CD14-positive monocyte (primary cell): ENCODE measurements around the gene HIVEP3. TPM values are rescaled to one million over a fixed set of nuclear protein-coding genes. Genes with fewer than 3 reads are reported as not detected.
A peak's percentile ranks its signal among the peaks of the same experiment; 100 is the strongest.

Experiments used
- DNase-seq, 3 donors: peaks; one replicate each; pipeline ENCODE4 v3.0.0-alpha.2; 2011 to 2022
- H2AFZ ChIP-seq: 2 replicates; pipeline ENCODE4 v1.6.0; 2012; ENCODE audit warnings: mild to moderate bottlenecking, low read depth, low read length, inconsistent platforms; ENCODE audit not compliant: insufficient read depth, poor library complexity, severe bottlenecking
- H3K27ac ChIP-seq, 2 donors: 1 replicate in 1 of 2; 2 replicates in 1 of 2; pipeline ENCODE4 v1.5.1; 2012 to 2013; ENCODE audit warnings: low read length in 2 of 2, control low read depth in 1 of 2, inconsistent platforms in 1 of 2, low read depth in 1 of 2, mild to moderate bottlenecking in 1 of 2
- H3K27me3 ChIP-seq, 2 donors: one replicate each; pipeline versions ENCODE4 v1.6.0 to v1.6.1; 2011 to 2013; ENCODE audit warnings: low read length in 2 of 2; ENCODE audit not compliant: control insufficient read depth in 2 of 2, insufficient read depth in 2 of 2
- H3K36me3 ChIP-seq, 2 donors: replicated peaks in 1 of 2; 1 replicate in 1 of 2; 2 replicates in 1 of 2; pipeline versions ENCODE4 v1.5.1 to v1.6.1; 2012 to 2013; ENCODE audit warnings: low read length in 2 of 2, control low read depth in 1 of 2, inconsistent platforms in 1 of 2, mild to moderate bottlenecking in 1 of 2; ENCODE audit not compliant: insufficient read depth in 2 of 2, control insufficient read depth in 1 of 2
- H3K4me1 ChIP-seq, 2 donors: 1 replicate in 1 of 2; 2 replicates in 1 of 2; pipeline versions ENCODE4 v1.5.1 to v1.6.1; 2012 to 2013; ENCODE audit warnings: low read length in 2 of 2, control low read depth in 1 of 2, inconsistent platforms in 1 of 2, mild to moderate bottlenecking in 1 of 2, moderate library complexity in 1 of 2; ENCODE audit not compliant: insufficient read depth in 2 of 2, control insufficient read depth in 1 of 2
- H3K4me2 ChIP-seq: replicated peaks from 2 replicates; pipeline ENCODE3; 2012; ENCODE audit warnings: low read length, moderate library complexity, mild to moderate bottlenecking; ENCODE audit not compliant: poor library complexity, severe bottlenecking; ENCODE audit errors: extremely low read depth
- H3K4me3 ChIP-seq, 3 experiments: fragments of 200-600 bp in 1 of 3; sonication (generic) in 1 of 3; replicated peaks in 1 of 3; 1 replicate in 2 of 3; 2 replicates in 1 of 3; pipeline ENCODE4 v1.5.1; 2011 to 2013; ENCODE audit warnings: low read length in 3 of 3, mild to moderate bottlenecking in 3 of 3, control low read depth in 2 of 3, low read depth in 2 of 3, inconsistent platforms in 1 of 3, moderate library complexity in 1 of 3
- H3K79me2 ChIP-seq: 2 replicates; pipeline ENCODE4 v1.6.0; 2012; ENCODE audit warnings: mild to moderate bottlenecking, control low read depth, inconsistent platforms, low read length, moderate library complexity; ENCODE audit not compliant: insufficient read depth
- H3K9ac ChIP-seq: 2 replicates; pipeline ENCODE4 v1.6.0; 2017; ENCODE audit warnings: low read length, mild to moderate bottlenecking; ENCODE audit not compliant: insufficient read depth, poor library complexity, severe bottlenecking
- H3K9me3 ChIP-seq, 2 donors: replicated peaks in 1 of 2; 1 replicate in 1 of 2; 2 replicates in 1 of 2; pipeline versions ENCODE4 v1.5.1 to v1.6.1; 2012 to 2013; ENCODE audit warnings: low read length in 2 of 2, control low read depth in 1 of 2; ENCODE audit not compliant: control insufficient read depth in 1 of 2, insufficient read depth in 1 of 2
- H4K20me1 ChIP-seq: 2 replicates; pipeline ENCODE4 v1.6.0; 2012; ENCODE audit warnings: mild to moderate bottlenecking, low read length, control low read depth, moderate library complexity; ENCODE audit not compliant: insufficient read depth
- H3K27ac Mint-ChIP-seq, 7 donors: one replicate each; pipeline ENCODE4 v1.8.0; 2020; ENCODE audit warnings: mild to moderate bottlenecking in 7 of 7, mixed read lengths in 7 of 7, moderate library complexity in 6 of 7, inconsistent platforms in 2 of 7
- H3K27me3 Mint-ChIP-seq, 3 donors: one replicate each; pipeline ENCODE4 v1.8.0; 2021 to 2022; ENCODE audit warnings: low read depth in 3 of 3, mild to moderate bottlenecking in 3 of 3, mixed read lengths in 3 of 3, moderate library complexity in 3 of 3, inconsistent platforms in 1 of 3
- H3K36me3 Mint-ChIP-seq, 2 donors: one replicate each; pipeline ENCODE4 v1.8.0; 2020; ENCODE audit warnings: mixed read lengths in 2 of 2, inconsistent platforms in 1 of 2, mild to moderate bottlenecking in 1 of 2
- H3K4me1 Mint-ChIP-seq: one replicate; pipeline ENCODE4 v1.8.0; 2020; ENCODE audit warnings: mild to moderate bottlenecking, mixed read lengths
- H3K4me3 Mint-ChIP-seq, 2 donors: one replicate each; pipeline ENCODE4 v1.8.0; 2020; ENCODE audit warnings: mild to moderate bottlenecking in 2 of 2, mixed read lengths in 2 of 2, moderate library complexity in 1 of 2
- H3K9me3 Mint-ChIP-seq, 7 donors: one replicate each; pipeline ENCODE4 v1.8.0; 2020 to 2022; ENCODE audit warnings: mixed read lengths in 7 of 7, mild to moderate bottlenecking in 6 of 7, moderate library complexity in 6 of 7, inconsistent platforms in 2 of 7
- WGBS: methylation state at CpG from one replicate; pipeline ENCODE4 v1.1.5; 2013; ENCODE audit warnings: missing lambda C conversion rate; ENCODE audit not compliant: insufficient coverage; 5-methylcytosine and 5-hydroxymethylcytosine counted together
- intact Hi-C, 2 donors: fragments of 100-400 bp; cut with micrococcal nuclease; formaldehyde crosslinking; loops; one replicate each; pipeline versions ENCODE4 v1.15.0 to v1.15.1; 2023
- polyA plus RNA-seq, 3 donors: library from polyadenylated mRNA; depleted of rRNA in 1 of 3; unstranded in 2 of 3; stranded (reverse) in 1 of 3; fragments of 300-500 nt in 2 of 3; fragments of >200 nt in 1 of 3; fragmentation: Illumina TruSeq in 2 of 3; gene quantifications; 1 replicate in 2 of 3; 2 replicates in 1 of 3; pipeline ENCODE4 v1.2.3, GENCODE V29; 2012 to 2021
- TF ChIP-seq, protein P1 (sequence below): fragments of 200-600 bp; IDR thresholded peaks from one replicate; pipeline ENCODE4 v1.8.0; 2022; ENCODE audit warnings: antibody characterized with exemption, mild to moderate bottlenecking

Gene HIVEP3
- polyA plus RNA-seq, 3 donors = 1.2 to 3.7 (median 1.8) TPM

DNA sequence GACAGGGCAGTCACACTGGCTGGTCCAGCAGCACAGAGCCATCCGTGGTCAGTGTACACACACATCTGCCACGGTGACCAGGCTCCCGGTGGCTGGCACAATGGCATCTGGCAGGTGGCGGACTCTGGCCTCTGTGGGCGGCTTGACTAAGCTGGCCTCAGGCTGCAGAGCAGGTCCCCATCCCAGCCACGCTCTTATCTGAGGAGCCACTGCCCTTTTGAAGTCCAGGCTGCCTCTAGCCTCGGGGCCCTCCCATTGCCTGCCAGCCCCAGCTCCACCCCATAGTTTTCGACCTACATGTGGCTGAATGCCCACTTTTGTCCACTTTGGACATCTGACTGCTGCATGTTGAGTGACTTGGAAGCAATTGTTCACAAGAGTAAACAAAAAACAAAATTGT, 404.3 kb downstream of the HIVEP3 start:
- H3K4me1 ChIP-seq = peaks cover 8 to 14% of the 10 kb centered on the region in 2 donors
- no peak for DNase-seq
- Mint-ChIP-seq H3K36me3 (peaks cover 50 to 57% of the 10 kb centered on the region in 2 donors), H3K4me1 (peaks cover 12% of the 10 kb centered on the region), H3K27ac (no peak overlapping the region), H3K27me3 (peaks cover 4 to 5% (median 5%) of the 10 kb centered on the region in 3 donors), H3K4me3 (no peak overlapping the region), H3K9me3 (peaks cover 0 to 2% (median 0%) of the 10 kb centered on the region in 7 donors)
- H4K20me1 ChIP-seq = peaks cover 15% of the 10 kb centered on the region
- no peaks in the 10 kb centered on the region for H3K27me3 ChIP-seq
- H3K9me3 ChIP-seq = no peaks in the 10 kb centered on the region
- no peak overlapping the region for H3K4me3 ChIP-seq
- no peaks in the 10 kb centered on the region for H3K79me2 ChIP-seq
- intact Hi-C loops = no loop called here
- H2AFZ ChIP-seq = no peak overlapping the region
- H3K36me3 ChIP-seq = peaks cover 33 to 68% of the 10 kb centered on the region in 2 donors
- H3K4me2 ChIP-seq = no peak overlapping the region
- 93% methylated on average over 6 of the region's 8 CpGs for WGBS
- TF ChIP-seq, protein P1, sequence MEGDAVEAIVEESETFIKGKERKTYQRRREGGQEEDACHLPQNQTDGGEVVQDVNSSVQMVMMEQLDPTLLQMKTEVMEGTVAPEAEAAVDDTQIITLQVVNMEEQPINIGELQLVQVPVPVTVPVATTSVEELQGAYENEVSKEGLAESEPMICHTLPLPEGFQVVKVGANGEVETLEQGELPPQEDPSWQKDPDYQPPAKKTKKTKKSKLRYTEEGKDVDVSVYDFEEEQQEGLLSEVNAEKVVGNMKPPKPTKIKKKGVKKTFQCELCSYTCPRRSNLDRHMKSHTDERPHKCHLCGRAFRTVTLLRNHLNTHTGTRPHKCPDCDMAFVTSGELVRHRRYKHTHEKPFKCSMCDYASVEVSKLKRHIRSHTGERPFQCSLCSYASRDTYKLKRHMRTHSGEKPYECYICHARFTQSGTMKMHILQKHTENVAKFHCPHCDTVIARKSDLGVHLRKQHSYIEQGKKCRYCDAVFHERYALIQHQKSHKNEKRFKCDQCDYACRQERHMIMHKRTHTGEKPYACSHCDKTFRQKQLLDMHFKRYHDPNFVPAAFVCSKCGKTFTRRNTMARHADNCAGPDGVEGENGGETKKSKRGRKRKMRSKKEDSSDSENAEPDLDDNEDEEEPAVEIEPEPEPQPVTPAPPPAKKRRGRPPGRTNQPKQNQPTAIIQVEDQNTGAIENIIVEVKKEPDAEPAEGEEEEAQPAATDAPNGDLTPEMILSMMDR = no peak
- no peak overlapping the region for H3K27ac ChIP-seq
- H3K9ac ChIP-seq = no peak overlapping the region

DNA sequence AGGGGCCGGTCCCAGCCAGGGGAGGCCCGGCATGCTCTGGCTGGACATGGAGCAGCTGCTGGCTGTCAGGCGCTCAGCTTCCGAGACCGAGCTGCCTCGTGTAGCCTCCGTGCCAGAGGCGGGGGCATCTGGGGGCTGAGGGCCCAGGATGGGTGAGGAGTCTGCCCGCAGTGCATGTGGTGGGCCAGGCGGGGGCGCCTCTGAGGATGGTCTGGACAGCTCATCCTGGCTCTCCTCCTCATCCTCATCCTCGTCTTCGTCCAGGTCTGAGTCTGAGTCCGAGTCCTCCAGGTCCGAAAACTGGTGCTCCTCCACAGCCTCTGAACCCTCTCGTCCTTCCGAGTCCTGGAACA, 405.4 kb downstream of the HIVEP3 start:
- peaks cover 0 to 2% (median 0%) of the 10 kb centered on the region in 7 donors for H3K9me3 Mint-ChIP-seq
- Histone ChIP-seq H3K4me3 (no peak overlapping the region), H3K79me2 (no peaks in the 10 kb centered on the region), H3K36me3 (peaks cover 33 to 64% of the 10 kb centered on the region in 2 donors), H3K27ac (no peak overlapping the region), H3K9me3 (no peaks in the 10 kb centered on the region), H3K4me2 (no peak overlapping the region), H4K20me1 (peaks cover 12% of the 10 kb centered on the region), H3K27me3 (no peaks in the 10 kb centered on the region), H3K9ac (no peak overlapping the region), H2AFZ (no peak overlapping the region), H3K4me1 (peaks cover 8 to 14% of the 10 kb centered on the region in 2 donors)
- WGBS = 94% methylated on average over 14 of the region's 17 CpGs
- H3K4me3 Mint-ChIP-seq = no peak overlapping the region
- H3K36me3 Mint-ChIP-seq = peaks cover 48 to 54% of the 10 kb centered on the region in 2 donors
- TF ChIP-seq, protein P1 = peak; percentile 63
- no peak overlapping the region for H3K27ac Mint-ChIP-seq
- intact Hi-C loops = no loop called here
- H3K27me3 Mint-ChIP-seq = peaks cover 2 to 5% (median 3%) of the 10 kb centered on the region in 3 donors
- DNase-seq = no peak
- H3K4me1 Mint-ChIP-seq = peaks cover 12% of the 10 kb centered on the region
